Neutrophil (primary cell): ENCODE measurements around the gene HELZ.
"Not testable (repeated sequence)": the region's sequence is repeated elsewhere in the genome, so short reads cannot be mapped to it uniquely, and the experiment has no call there.

Experiments used
- H3K27ac ChIP-seq: fragments of 200-600 bp; sonication (generic); 2 replicates; pipeline ENCODE4 v1.5.1; 2016; ENCODE audit warnings: mild to moderate bottlenecking, moderate library complexity
- H3K27me3 ChIP-seq: fragments of 200-600 bp; sonication (generic); 2 replicates; pipeline ENCODE4 v1.6.0; 2016; ENCODE audit warnings: mild to moderate bottlenecking
- H3K36me3 ChIP-seq: fragments of 200-600 bp; sonication (generic); 2 replicates; pipeline ENCODE4 v1.5.1; 2017
- H3K4me1 ChIP-seq, 2 experiments: fragments of 200-600 bp in 1 of 2; sonication (generic) in 1 of 2; 1 replicate in 1 of 2; 2 replicates in 1 of 2; pipeline versions ENCODE4 v1.5.1 to v1.6.1; 2013 to 2016; ENCODE audit warnings: low read depth in 1 of 2, low read length in 1 of 2, mild to moderate bottlenecking in 1 of 2, moderate library complexity in 1 of 2; ENCODE audit not compliant: control insufficient read depth in 1 of 2, insufficient read depth in 1 of 2
- H3K4me3 ChIP-seq, 2 experiments: fragments of 200-600 bp in 1 of 2; sonication (generic) in 1 of 2; 1 replicate in 1 of 2; 2 replicates in 1 of 2; pipeline ENCODE4 v1.5.1; 2013 to 2016; ENCODE audit warnings: low read depth in 1 of 2, low read length in 1 of 2, mild to moderate bottlenecking in 1 of 2, moderate library complexity in 1 of 2
- H3K9me3 ChIP-seq: fragments of 200-600 bp; sonication (generic); 2 replicates; pipeline ENCODE4 v1.5.1; 2016
- CTCF ChIP-seq: fragments of 200-600 bp; sonication (generic); IDR thresholded peaks from 2 replicates; pipeline ENCODE4 v1.5.1; 2016; ENCODE audit warnings: antibody characterized with exemption

The HELZ gene

GRCh38 chr17:67208232-67208631 is 36.8 kb downstream of the HELZ start:
- Histone ChIP-seq H3K27me3 (no peaks in the 10 kb centered on the region), H3K27ac (no peak overlapping the region), H3K36me3 (no peaks in the 10 kb centered on the region), H3K9me3 (no peaks in the 10 kb centered on the region), H3K4me1 (peaks cover 12 to 13% of the 10 kb centered on the region in 2 experiments), H3K4me3 (no peak overlapping the region)
- TF ChIP-seq CTCF = no peak

- Histone ChIP-seq H3K36me3 (peaks cover 36% of the 10 kb centered on the region), H3K27me3 (no peaks in the 10 kb centered on the region), H3K9me3 (no peaks in the 10 kb centered on the region), H3K27ac (no peak overlapping the region), H3K4me1 (no peaks in the 10 kb centered on the region), H3K4me3 (no peak overlapping the region)
- TF ChIP-seq CTCF = no peak
These were observed 41.2 kb downstream of the HELZ start for GRCh38 chr17:67203818-67204217.

- no peak overlapping the region for H3K4me3 ChIP-seq
- H3K9me3 ChIP-seq = no peaks in the 10 kb centered on the region
- H3K4me1 ChIP-seq = no peaks in the 10 kb centered on the region
- H3K36me3 ChIP-seq = peaks cover 36% of the 10 kb centered on the region
- H3K27me3 ChIP-seq = no peaks in the 10 kb centered on the region
- no peak overlapping the region for H3K27ac ChIP-seq
- TF ChIP-seq CTCF = no peak
These were observed 42.5 kb downstream of the HELZ start for GRCh38 chr17:67202503-67202902.

GRCh38 chr17:67200727-67201301 is 44.2 kb downstream of the HELZ start:
- Histone ChIP-seq H3K4me3 (no peak overlapping the region), H3K36me3 (peaks cover 50% of the 10 kb centered on the region), H3K4me1 (no peaks in the 10 kb centered on the region), H3K9me3 (no peaks in the 10 kb centered on the region), H3K27ac (no peak overlapping the region), H3K27me3 (no peaks in the 10 kb centered on the region)
- TF ChIP-seq CTCF = no peak

- no peaks in the 10 kb centered on the region for H3K27me3 ChIP-seq
- H3K9me3 ChIP-seq = no peaks in the 10 kb centered on the region
- no peak for TF ChIP-seq CTCF
- peaks cover 72% of the 10 kb centered on the region for H3K36me3 ChIP-seq
- H3K27ac ChIP-seq = no peak overlapping the region
- no peak overlapping the region for H3K4me3 ChIP-seq
- H3K4me1 ChIP-seq = no peaks in the 10 kb centered on the region
These were observed 46.9 kb downstream of the HELZ start for GRCh38 chr17:67198131-67198530.

GRCh38 chr17:67197023-67197422 is 48.0 kb downstream of the HELZ start:
- not testable (repeated sequence) for H3K27me3 ChIP-seq
- H3K36me3 ChIP-seq = peaks cover 61% of the 10 kb centered on the region

More at GRCh38 chr17:67197023-67197422, 48.0 kb downstream of the HELZ start:
- not testable (repeated sequence) for H3K4me3 ChIP-seq, H3K4me1 ChIP-seq, H3K9me3 ChIP-seq, H3K27ac ChIP-seq
